HEK293 (cell line): ENCODE results near the gene CLTB.

Experiments
- CTCF ChIA-PET: fragments of 350-600 bp; formaldehyde crosslinking; extraction: SDS; loops from one replicate; lab custom pipeline; 2021; ENCODE audit warnings: antibody characterized with exemption; lab: Yijun Ruan, JAX
- POLR2A ChIA-PET: fragments of 300-600 bp; formaldehyde crosslinking; extraction: SDS; loops from one replicate; lab custom pipeline; 2020; ENCODE audit warnings: antibody characterized with exemption, inconsistent platforms; lab: Yijun Ruan, JAX
- H3K27ac ChIP-seq: fragments of 200-500 bp; sonication (Bioruptor generic); 2 replicates; pipeline ENCODE4 v1.5.1; 2014; ENCODE audit warnings: low read depth, low read length, control low read depth, inconsistent platforms; ENCODE audit errors: extremely low read depth
- H3K36me3 ChIP-seq, 2 experiments: fragments of 200-500 bp in 1 of 2; sonication (Bioruptor generic) in 1 of 2; 1 replicate in 1 of 2; 2 replicates in 1 of 2; pipeline ENCODE4 v1.5.1; 2014 to 2017; ENCODE audit warnings: inconsistent platforms in 2 of 2, low read length in 2 of 2; ENCODE audit not compliant: control insufficient read depth in 2 of 2, insufficient read depth in 1 of 2
- H3K4me1 ChIP-seq: fragments of 200-500 bp; sonication (Bioruptor generic); 2 replicates; pipeline ENCODE4 v1.5.1; 2014; ENCODE audit warnings: mild to moderate bottlenecking, low read length, inconsistent platforms; ENCODE audit not compliant: control insufficient read depth, insufficient read depth
- H3K4me3 ChIP-seq: 2 replicates; pipeline ENCODE4 v1.5.1; 2011; ENCODE audit warnings: low read depth, mild to moderate bottlenecking, control low read depth, low read length, moderate library complexity
- H3K9me3 ChIP-seq: fragments of 200-500 bp; sonication (Bioruptor generic); 2 replicates; pipeline ENCODE4 v1.5.1; 2014; ENCODE audit warnings: low read depth, low read length, inconsistent platforms; ENCODE audit not compliant: control insufficient read depth, insufficient read depth
- IKZF3 ChIP-seq: fragments of 450-650 bp; IDR thresholded peaks from 2 replicates; pipeline ENCODE4 v1.5.0; 2018; ENCODE audit warnings: missing biosample characterization, mild to moderate bottlenecking, missing genetic modification characterization, moderate library complexity
- KLF8 ChIP-seq: fragments of 450-650 bp; formaldehyde crosslinking; IDR thresholded peaks from 2 replicates; pipeline ENCODE4 v1.5.1; 2016; ENCODE audit warnings: missing biosample characterization, missing genetic modification characterization
- PRDM6 ChIP-seq: fragments of 450-650 bp; formaldehyde crosslinking; IDR thresholded peaks from 2 replicates; pipeline ENCODE4 v1.5.1; 2017; ENCODE audit warnings: missing biosample characterization, missing genetic modification characterization
- SP2 ChIP-seq: fragments of 450-650 bp; formaldehyde crosslinking; IDR thresholded peaks from 2 replicates; pipeline ENCODE4 v1.5.1; 2016; ENCODE audit warnings: missing biosample characterization, missing genetic modification characterization
- SP7 ChIP-seq: fragments of 450-650 bp; formaldehyde crosslinking; IDR thresholded peaks from 2 replicates; pipeline ENCODE4 v1.5.1; 2016; ENCODE audit warnings: missing biosample characterization, missing genetic modification characterization
- ZEB2 ChIP-seq: fragments of 450-650 bp; formaldehyde crosslinking; IDR thresholded peaks from 2 replicates; pipeline ENCODE4 v1.5.1; 2016; ENCODE audit warnings: missing biosample characterization, missing genetic modification characterization
- ZNF391 ChIP-seq: fragments of 450-650 bp; formaldehyde crosslinking; IDR thresholded peaks from 2 replicates; pipeline ENCODE4 v1.5.1; 2016; ENCODE audit warnings: low read depth, missing biosample characterization, missing genetic modification characterization, borderline replicate concordance
- ZNF394 ChIP-seq: fragments of 450-650 bp; formaldehyde crosslinking; IDR thresholded peaks from 2 replicates; pipeline ENCODE4 v1.5.1; 2016; ENCODE audit warnings: missing biosample characterization, missing genetic modification characterization, mild to moderate bottlenecking, moderate library complexity, borderline replicate concordance
- ZNF624 ChIP-seq: fragments of 450-650 bp; formaldehyde crosslinking; IDR thresholded peaks from 2 replicates; pipeline ENCODE4 v1.5.1; 2017; ENCODE audit warnings: missing biosample characterization, missing genetic modification characterization
- ZNF626 ChIP-seq: fragments of 450-650 bp; sonication (Bioruptor Pico); formaldehyde crosslinking; IDR thresholded peaks from 2 replicates; pipeline ENCODE4 v1.5.1; 2018; ENCODE audit warnings: missing biosample characterization, missing genetic modification characterization, inconsistent platforms
- ZNF664 ChIP-seq: fragments of 450-650 bp; formaldehyde crosslinking; IDR thresholded peaks from 2 replicates; pipeline ENCODE4 v1.5.1; 2016; ENCODE audit warnings: missing biosample characterization, missing genetic modification characterization
- ZNF701 ChIP-seq: fragments of 450-650 bp; formaldehyde crosslinking; IDR thresholded peaks from 2 replicates; pipeline ENCODE4 v1.5.1; 2016; ENCODE audit warnings: missing biosample characterization, missing genetic modification characterization
- ZSCAN16 ChIP-seq: fragments of 450-650 bp; formaldehyde crosslinking; IDR thresholded peaks from 2 replicates; pipeline ENCODE4 v1.5.1; 2016; ENCODE audit warnings: missing biosample characterization, missing genetic modification characterization
- TF ChIP-seq, protein P1 (sequence below): fragments of 450-650 bp; formaldehyde crosslinking; IDR thresholded peaks from 2 replicates; pipeline ENCODE4 v1.5.1; 2016; ENCODE audit warnings: missing biosample characterization, missing genetic modification characterization

Gene CLTB

DNA sequence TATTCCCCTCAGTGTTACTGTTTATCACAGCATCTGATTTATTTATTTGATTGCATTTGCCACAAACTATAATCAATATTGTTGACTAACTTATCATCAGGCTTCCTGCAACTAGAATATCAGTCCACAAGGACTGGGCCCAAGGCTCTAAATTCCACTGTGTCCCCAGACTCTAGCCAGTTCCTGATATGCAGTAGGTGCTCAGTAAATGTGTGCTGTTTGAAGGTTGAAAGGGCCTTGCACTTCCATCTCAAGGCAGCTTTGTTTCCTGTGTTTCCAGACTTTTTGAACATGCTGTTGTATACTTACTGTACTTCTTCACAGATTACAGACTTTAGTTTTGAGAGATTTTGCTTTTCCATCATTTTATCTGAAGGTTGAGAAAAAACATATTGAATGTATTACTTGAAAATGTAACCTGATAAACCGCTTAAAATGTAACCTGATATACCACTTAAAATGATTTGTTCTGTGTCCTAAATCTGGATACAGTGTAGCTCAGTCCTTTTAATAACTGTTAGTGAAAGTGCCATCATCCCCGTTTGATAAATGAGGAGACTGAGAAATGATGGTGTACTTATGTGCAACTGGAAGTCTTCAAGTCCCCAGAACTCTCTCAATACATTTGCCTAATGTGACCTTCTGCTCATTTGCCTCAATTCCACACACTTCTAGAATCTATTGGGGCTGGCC, 73.4 kb downstream of the CLTB start:
- H3K4me1 ChIP-seq, result no peaks in the 10 kb centered on the region
- POLR2A ChIA-PET, result no interaction called here
- peaks cover 35 to 75% of the 10 kb centered on the region in 2 experiments for H3K36me3 ChIP-seq
- no peak overlapping the region for H3K27ac ChIP-seq
- TF ChIP-seq ZSCAN16 (tag by site-specific recombination) (no peak), ZNF626 (tag by site-specific recombination) (no peak), ZNF391 (tag by site-specific recombination) (no peak), ZEB2 (tag by site-specific recombination) (no peak), SP7 (peak; percentile 47; the same call in 1 of the 2 replicates), SP2 (tag by site-specific recombination) (no peak), ZNF394 (tag by site-specific recombination) (no peak), IKZF3 (tag by site-specific recombination) (no peak), KLF8 (no peak), ZNF664 (tag by site-specific recombination) (peak; percentile 87), ZNF701 (tag by site-specific recombination) (no peak), ZNF624 (no peak), PRDM6 (tag by site-specific recombination) (peak; percentile 83)
- TF ChIP-seq, protein P1, sequence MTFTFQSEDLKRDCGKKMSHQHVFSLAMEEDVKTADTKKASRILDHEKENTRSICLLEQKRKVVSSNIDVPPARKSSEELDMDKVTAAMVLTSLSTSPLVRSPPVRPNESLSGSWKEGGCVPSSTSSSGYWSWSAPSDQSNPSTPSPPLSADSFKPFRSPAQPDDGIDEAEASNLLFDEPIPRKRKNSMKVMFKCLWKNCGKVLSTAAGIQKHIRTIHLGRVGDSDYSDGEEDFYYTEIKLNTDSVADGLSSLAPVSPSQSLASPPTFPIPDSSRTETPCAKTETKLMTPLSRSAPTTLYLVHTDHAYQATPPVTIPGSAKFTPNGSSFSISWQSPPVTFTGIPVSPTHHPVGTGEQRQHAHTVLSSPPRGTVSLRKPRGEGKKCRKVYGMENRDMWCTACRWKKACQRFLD (tag by site-specific recombination), result no peak
- TF ChIP-seq, all 188 proteins: peak for 3
- Histone ChIP-seq H3K9me3 (no peaks in the 10 kb centered on the region), H3K4me3 (no peak overlapping the region)
- CTCF ChIA-PET, result interaction anchor here (0.6 to 0.7 kb wide), 2 partner anchors 45 to 105 kb away, joined by 3 read pairs; no protein-coding TSS in a partner anchor
